ENCODE results near the gene KCNIP3.
A peak's percentile ranks its signal among the peaks of the same experiment; 100 is the strongest.

The KCNIP3 gene

DNA sequence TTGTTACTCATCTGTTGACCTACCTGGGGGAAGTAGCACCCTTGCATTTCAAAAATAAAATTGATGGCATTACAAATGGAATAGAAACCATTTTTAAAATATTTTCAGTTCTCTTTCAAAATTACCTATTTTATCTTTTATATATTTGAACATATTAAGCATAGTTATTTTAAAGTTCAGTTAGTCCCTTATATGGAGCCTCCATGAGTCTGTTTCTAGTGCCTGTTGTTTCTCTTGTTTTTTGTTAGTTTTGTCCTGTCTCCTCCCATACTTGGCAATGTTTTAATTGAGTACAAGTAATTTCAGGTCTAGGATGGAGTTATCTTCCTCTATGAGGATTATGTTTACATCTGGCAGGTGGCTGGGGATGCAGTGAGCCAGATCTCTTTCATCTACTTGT, 5.9 kb upstream of the KCNIP3 start:
- no peak overlapping the region for H2AFZ ChIP-seq (ENCODE audit: low read length)
- no peak overlapping the region for H3K18ac ChIP-seq (ENCODE audit: low read length)
- H4K91ac ChIP-seq (ENCODE audit: low read depth, low read length, poor library complexity): no peak overlapping the region
- H3K14ac ChIP-seq (ENCODE audit: low read length): no peak overlapping the region
- H3K4me1 ChIP-seq (ENCODE audit: control insufficient read depth in 2 of 2, insufficient read depth in 1 of 2, low read depth in 1 of 2, low read length in 2 of 2): peaks cover 0 to 7% of the 10 kb centered on the region in 2 donors
- no peak overlapping the region for H2BK5ac ChIP-seq (ENCODE audit: low read length)
- H3K9ac ChIP-seq (ENCODE audit: low read depth, low read length, poor library complexity): no peak overlapping the region
- H3K4me2 ChIP-seq (ENCODE audit: insufficient read depth, low read length, poor library complexity, severe bottlenecking): no peak overlapping the region
- no peak overlapping the region for H2AK5ac ChIP-seq (ENCODE audit: low read depth, low read length)
- H3K27ac ChIP-seq (replicated peaks; ENCODE audit: low read length): no peak overlapping the region
- no peak overlapping the region for H2BK15ac ChIP-seq (ENCODE audit: low read length)
- no peak overlapping the region for H4K8ac ChIP-seq (ENCODE audit: low read depth, low read length)
- H3K36me3 ChIP-seq (replicated peaks in 1 of 2; ENCODE audit: control insufficient read depth in 2 of 2, insufficient read depth in 2 of 2, low read length in 2 of 2): no peaks in the 10 kb centered on the region
- H3K4ac ChIP-seq (ENCODE audit: low read length): no peak overlapping the region
- no peaks in the 10 kb centered on the region for H3K79me1 ChIP-seq (ENCODE audit: low read depth, low read length)
- H3K9me3 ChIP-seq (replicated peaks in 1 of 2; ENCODE audit: control insufficient read depth in 2 of 2, insufficient read depth in 1 of 2, low read depth in 1 of 2, low read length in 2 of 2): peaks cover 4 to 10% of the 10 kb centered on the region in 2 donors
- no peaks in the 10 kb centered on the region for H3K27me3 ChIP-seq (ENCODE audit: control insufficient read depth in 3 of 3, insufficient read depth in 3 of 3, low read depth in 1 of 3, low read length in 3 of 3)
- H3K23ac ChIP-seq (ENCODE audit: low read depth, low read length, poor library complexity): no peak overlapping the region
- no peak overlapping the region for H2BK120ac ChIP-seq (ENCODE audit: low read depth, low read length)
- no peak overlapping the region for H3K4me3 ChIP-seq (ENCODE audit: low read length in 2 of 2)
- no peak for DNase-seq (ENCODE audit: low spot score)
- H2BK12ac ChIP-seq (ENCODE audit: low read length): no peak overlapping the region

- DNase-seq (ENCODE audit: low spot score): no peak
- no peak overlapping the region for H2BK120ac ChIP-seq (ENCODE audit: low read depth, low read length)
- H3K79me1 ChIP-seq (ENCODE audit: low read depth, low read length): no peaks in the 10 kb centered on the region
- H2BK15ac ChIP-seq (ENCODE audit: low read length): no peak overlapping the region
- H3K27me3 ChIP-seq (ENCODE audit: control insufficient read depth in 3 of 3, insufficient read depth in 3 of 3, low read depth in 1 of 3, low read length in 3 of 3): peaks cover 0 to 2% (median 0%) of the 10 kb centered on the region in 3 experiments
- no CpG with 5 or more reads among the region's 9 CpGs for WGBS, 2 donors (ENCODE audit: extremely low coverage in 2 of 2, insufficient read length in 2 of 2, insufficient replicate concordance in 1 of 2)
- no peak overlapping the region for H2BK12ac ChIP-seq (ENCODE audit: low read length)
- no peak overlapping the region for H2AFZ ChIP-seq (ENCODE audit: low read length)
- H4K8ac ChIP-seq (ENCODE audit: low read depth, low read length): no peak overlapping the region
- no peak overlapping the region for H4K91ac ChIP-seq (ENCODE audit: low read depth, low read length, poor library complexity)
- H3K4me1 ChIP-seq (ENCODE audit: control insufficient read depth in 2 of 2, insufficient read depth in 1 of 2, low read depth in 1 of 2, low read length in 2 of 2): peaks cover 4 to 16% of the 10 kb centered on the region in 2 donors
- peak overlapping the region; percentile 30 for H2AK5ac ChIP-seq (ENCODE audit: low read depth, low read length)
- peak overlapping the region; percentile 19 for H3K23ac ChIP-seq (ENCODE audit: low read depth, low read length, poor library complexity)
- H3K4me3 ChIP-seq (ENCODE audit: low read length in 2 of 2): no peak overlapping the region
- H3K36me3 ChIP-seq (replicated peaks in 1 of 2; ENCODE audit: control insufficient read depth in 2 of 2, insufficient read depth in 2 of 2, low read length in 2 of 2): no peaks in the 10 kb centered on the region
- no peak overlapping the region for H3K4me2 ChIP-seq (ENCODE audit: insufficient read depth, low read length, poor library complexity, severe bottlenecking)
- H3K9me3 ChIP-seq (replicated peaks in 1 of 2; ENCODE audit: control insufficient read depth in 2 of 2, insufficient read depth in 1 of 2, low read depth in 1 of 2, low read length in 2 of 2): peaks cover 4 to 10% of the 10 kb centered on the region in 2 donors
- H3K27ac ChIP-seq (replicated peaks; ENCODE audit: low read length): no peak overlapping the region
- H3K9ac ChIP-seq (ENCODE audit: low read depth, low read length, poor library complexity): no peak overlapping the region
- no peak overlapping the region for H3K14ac ChIP-seq (ENCODE audit: low read length)
- peak overlapping the region; percentile 54 for H2BK5ac ChIP-seq (ENCODE audit: low read length)
- H3K4ac ChIP-seq (ENCODE audit: low read length): no peak overlapping the region
- H3K18ac ChIP-seq (ENCODE audit: low read length): peak overlapping the region; percentile 35
These were observed 4.4 kb upstream of the KCNIP3 start for GRCh38 chr2:95292623-95293260.

- Histone ChIP-seq H2AK5ac (ENCODE audit: low read depth, low read length) (peak overlapping the region; percentile 74), H3K14ac (ENCODE audit: low read length) (no peak overlapping the region), H4K91ac (ENCODE audit: low read depth, low read length, poor library complexity) (no peak overlapping the region), H3K79me1 (ENCODE audit: low read depth, low read length) (no peaks in the 10 kb centered on the region), H3K9ac (ENCODE audit: low read depth, low read length, poor library complexity) (no peak overlapping the region), H3K9me3 (replicated peaks in 1 of 2; ENCODE audit: control insufficient read depth in 2 of 2, insufficient read depth in 1 of 2, low read depth in 1 of 2, low read length in 2 of 2) (peaks cover 4 to 10% of the 10 kb centered on the region in 2 donors), H2BK5ac (ENCODE audit: low read length) (no peak overlapping the region), H2BK15ac (ENCODE audit: low read length) (peak overlapping the region; percentile 63), H3K4me3 (ENCODE audit: low read length in 2 of 2) (no peak overlapping the region), H2BK12ac (ENCODE audit: low read length) (no peak overlapping the region), H3K4me2 (ENCODE audit: insufficient read depth, low read length, poor library complexity, severe bottlenecking) (no peak overlapping the region), H3K4ac (ENCODE audit: low read length) (no peak overlapping the region), H3K4me1 (ENCODE audit: control insufficient read depth in 2 of 2, insufficient read depth in 1 of 2, low read depth in 1 of 2, low read length in 2 of 2) (peaks cover 5 to 17% of the 10 kb centered on the region in 2 donors), H2BK120ac (ENCODE audit: low read depth, low read length) (no peak overlapping the region), H3K18ac (ENCODE audit: low read length) (peak overlapping the region; percentile 84), H3K36me3 (replicated peaks in 1 of 2; ENCODE audit: control insufficient read depth in 2 of 2, insufficient read depth in 2 of 2, low read length in 2 of 2) (no peaks in the 10 kb centered on the region), H3K27me3 (ENCODE audit: control insufficient read depth in 3 of 3, insufficient read depth in 3 of 3, low read depth in 1 of 3, low read length in 3 of 3) (peaks cover 0 to 20% (median 0%) of the 10 kb centered on the region in 3 experiments), H3K27ac (replicated peaks; ENCODE audit: low read length) (no peak overlapping the region), H4K8ac (ENCODE audit: low read depth, low read length) (no peak overlapping the region), H2AFZ (ENCODE audit: low read length) (no peak overlapping the region), H3K23ac (ENCODE audit: low read depth, low read length, poor library complexity) (no peak overlapping the region)
- DNase-seq (ENCODE audit: low spot score): no peak
- WGBS, 2 donors (ENCODE audit: extremely low coverage in 2 of 2, insufficient read length in 2 of 2, insufficient replicate concordance in 1 of 2): no CpG with 5 or more reads among the region's 19 CpGs
These were observed 2.4 kb upstream of the KCNIP3 start for GRCh38 chr2:95294579-95295250.

GRCh38 chr2:95295376-95295775, 1.8 kb upstream of the KCNIP3 start:
- no peak overlapping the region for H2AK5ac ChIP-seq (ENCODE audit: low read depth, low read length)

More at GRCh38 chr2:95295376-95295775, 1.8 kb upstream of the KCNIP3 start:
- H2BK120ac ChIP-seq (ENCODE audit: low read depth, low read length): no peak overlapping the region
- no peaks in the 10 kb centered on the region for H3K36me3 ChIP-seq (replicated peaks in 1 of 2; ENCODE audit: control insufficient read depth in 2 of 2, insufficient read depth in 2 of 2, low read length in 2 of 2)
- no peaks in the 10 kb centered on the region for H3K79me1 ChIP-seq (ENCODE audit: low read depth, low read length)
- H3K23ac ChIP-seq (ENCODE audit: low read depth, low read length, poor library complexity): no peak overlapping the region
- H3K9me3 ChIP-seq (replicated peaks in 1 of 2; ENCODE audit: control insufficient read depth in 2 of 2, insufficient read depth in 1 of 2, low read depth in 1 of 2, low read length in 2 of 2): peaks cover 4 to 8% of the 10 kb centered on the region in 2 donors
- no peak overlapping the region for H3K4me3 ChIP-seq (ENCODE audit: low read length in 2 of 2)
- H3K4ac ChIP-seq (ENCODE audit: low read length): no peak overlapping the region
- H3K18ac ChIP-seq (ENCODE audit: low read length): peak overlapping the region; percentile 81
- H2BK5ac ChIP-seq (ENCODE audit: low read length): no peak overlapping the region
- H2AFZ ChIP-seq (ENCODE audit: low read length): no peak overlapping the region
- H4K91ac ChIP-seq (ENCODE audit: low read depth, low read length, poor library complexity): no peak overlapping the region
- H3K27ac ChIP-seq (replicated peaks; ENCODE audit: low read length): no peak overlapping the region
- H3K14ac ChIP-seq (ENCODE audit: low read length): no peak overlapping the region
- H3K4me1 ChIP-seq (ENCODE audit: control insufficient read depth in 2 of 2, insufficient read depth in 1 of 2, low read depth in 1 of 2, low read length in 2 of 2): peaks cover 5 to 17% of the 10 kb centered on the region in 2 donors
- DNase-seq (ENCODE audit: low spot score): no peak
- H2BK15ac ChIP-seq (ENCODE audit: low read length): no peak overlapping the region
- no peak overlapping the region for H3K4me2 ChIP-seq (ENCODE audit: insufficient read depth, low read length, poor library complexity, severe bottlenecking)
- WGBS, 2 donors (ENCODE audit: extremely low coverage in 2 of 2, insufficient read length in 2 of 2, insufficient replicate concordance in 1 of 2): no CpG with 5 or more reads among the region's 6 CpGs
- H4K8ac ChIP-seq (ENCODE audit: low read depth, low read length): no peak overlapping the region
- no peak overlapping the region for H3K9ac ChIP-seq (ENCODE audit: low read depth, low read length, poor library complexity)
- peaks cover 0 to 24% (median 0%) of the 10 kb centered on the region in 3 experiments for H3K27me3 ChIP-seq (ENCODE audit: control insufficient read depth in 3 of 3, insufficient read depth in 3 of 3, low read depth in 1 of 3, low read length in 3 of 3)
- no peak overlapping the region for H2BK12ac ChIP-seq (ENCODE audit: low read length)

Data from neuronal stem cell (in vitro differentiated cells).